H9 (cell line): Measurements from ENCODE around the gene CUL4A. TPM values are rescaled to one million over a fixed set of nuclear protein-coding genes. Genes with fewer than 3 reads are reported as not detected.

Source experiments
- DNase-seq: peaks from one replicate; pipeline ENCODE4 v3.0.0-alpha.2; 2017
- H2AFZ ChIP-seq: one replicate; pipeline ENCODE4 v1.6.1; 2013; ENCODE audit warnings: mild to moderate bottlenecking, low read length, control low read depth, moderate library complexity
- H2AK5ac ChIP-seq: 2 replicates; pipeline ENCODE4 v1.6.1; 2013; ENCODE audit warnings: low read length, control low read depth, mixed read lengths; ENCODE audit not compliant: insufficient read length
- H2BK120ac ChIP-seq: one replicate; pipeline ENCODE4 v1.6.1; 2013; ENCODE audit warnings: low read depth, mild to moderate bottlenecking, low read length, control low read depth, inconsistent platforms; ENCODE audit not compliant: poor library complexity, severe bottlenecking
- H2BK12ac ChIP-seq: 2 replicates; pipeline ENCODE4 v1.6.1; 2013; ENCODE audit warnings: low read length, control low read depth, mixed read lengths, low read depth; ENCODE audit not compliant: insufficient read length
- H2BK15ac ChIP-seq: 2 replicates; pipeline ENCODE4 v1.6.1; 2013; ENCODE audit warnings: low read depth, low read length, control low read depth
- H2BK20ac ChIP-seq: one replicate; pipeline ENCODE4 v1.6.1; 2013; ENCODE audit warnings: low read depth, mild to moderate bottlenecking, low read length, control low read depth, inconsistent platforms; ENCODE audit not compliant: poor library complexity, severe bottlenecking
- H2BK5ac ChIP-seq: 2 replicates; pipeline ENCODE4 v1.6.1; 2013; ENCODE audit warnings: low read length, control low read depth, mixed read lengths; ENCODE audit not compliant: insufficient read length
- H3K14ac ChIP-seq: 2 replicates; pipeline ENCODE4 v1.6.1; 2013; ENCODE audit warnings: low read length, control low read depth; ENCODE audit not compliant: insufficient read depth
- H3K18ac ChIP-seq: 2 replicates; pipeline ENCODE4 v1.6.1; 2013; ENCODE audit warnings: low read depth, mild to moderate bottlenecking, mixed read lengths, low read length, control low read depth; ENCODE audit not compliant: insufficient read length
- H3K23ac ChIP-seq: 2 replicates; pipeline ENCODE4 v1.6.1; 2013; ENCODE audit warnings: low read length, control low read depth, mixed read lengths, low read depth; ENCODE audit not compliant: insufficient read length
- H3K23me2 ChIP-seq: 2 replicates; pipeline ENCODE4 v1.6.1; 2013; ENCODE audit warnings: low read depth, mild to moderate bottlenecking, mixed read lengths, low read length, control low read depth; ENCODE audit not compliant: insufficient read length, poor library complexity, severe bottlenecking
- H3K27ac ChIP-seq: 2 replicates; pipeline ENCODE4 v1.5.1; 2013; ENCODE audit warnings: low read length, control low read depth, mixed read lengths, low read depth; ENCODE audit not compliant: insufficient read length
- H3K27me3 ChIP-seq: 2 replicates; pipeline ENCODE4 v1.6.1; 2013; ENCODE audit warnings: low read length, control low read depth, inconsistent platforms; ENCODE audit not compliant: insufficient read depth
- H3K4ac ChIP-seq: 2 replicates; pipeline ENCODE4 v1.6.1; 2013; ENCODE audit warnings: low read depth, mild to moderate bottlenecking, control low read depth, inconsistent platforms, low read length, moderate library complexity
- H3K4me1 ChIP-seq: 2 replicates; pipeline ENCODE4 v1.6.1; 2013; ENCODE audit warnings: low read length, control low read depth, inconsistent platforms; ENCODE audit not compliant: insufficient read depth
- H3K4me2 ChIP-seq: 2 replicates; pipeline ENCODE4 v1.6.1; 2013; ENCODE audit warnings: low read length, control low read depth, mixed read lengths; ENCODE audit not compliant: insufficient read length, insufficient read depth
- H3K56ac ChIP-seq: 2 replicates; pipeline ENCODE4 v1.6.1; 2013; ENCODE audit warnings: low read depth, mild to moderate bottlenecking, mixed read lengths, low read length, control low read depth; ENCODE audit not compliant: insufficient read length
- H3K79me1 ChIP-seq: 2 replicates; pipeline ENCODE4 v1.6.1; 2013; ENCODE audit warnings: low read depth, mild to moderate bottlenecking, moderate library complexity, low read length, control low read depth, inconsistent platforms; ENCODE audit not compliant: insufficient read depth, poor library complexity, severe bottlenecking
- H3K79me2 ChIP-seq: 2 replicates; pipeline ENCODE4 v1.6.1; 2013; ENCODE audit warnings: low read length, control low read depth, inconsistent platforms; ENCODE audit not compliant: insufficient read depth
- H3K9ac ChIP-seq: 2 replicates; pipeline ENCODE4 v1.6.1; 2013; ENCODE audit warnings: low read length, control low read depth, mixed read lengths; ENCODE audit not compliant: insufficient read length; ENCODE audit errors: extremely low read depth
- H3K9me3 ChIP-seq: one replicate; pipeline ENCODE4 v1.6.1; 2013; ENCODE audit warnings: low read depth, low read length, inconsistent platforms; ENCODE audit not compliant: control insufficient read depth
- H3T11ph ChIP-seq: one replicate; pipeline ENCODE4 v1.6.1; 2013; ENCODE audit warnings: mild to moderate bottlenecking, low read length, control low read depth, inconsistent platforms
- H4K20me1 ChIP-seq: one replicate; pipeline ENCODE4 v1.6.1; 2013; ENCODE audit not compliant: control insufficient read depth, insufficient read length, insufficient read depth
- H4K5ac ChIP-seq: 2 replicates; pipeline ENCODE4 v1.6.1; 2013; ENCODE audit warnings: low read depth, mild to moderate bottlenecking, mixed read lengths, low read length, control low read depth; ENCODE audit not compliant: insufficient read length
- H4K8ac ChIP-seq: replicated peaks from 2 replicates; pipeline ENCODE4 v1.6.1; 2013; ENCODE audit warnings: low read length, control low read depth, mixed read lengths, low read depth; ENCODE audit not compliant: insufficient read length
- H4K91ac ChIP-seq: 2 replicates; pipeline ENCODE4 v1.6.1; 2013; ENCODE audit warnings: low read depth, mild to moderate bottlenecking, moderate library complexity, mixed read lengths, low read length, control low read depth; ENCODE audit not compliant: insufficient read length
- H3K27ac Mint-ChIP-seq, 3 experiments: 2 replicates in 2 of 3; 3 replicates in 1 of 3; pipeline ENCODE4 v1.8.0; 2020 to 2021; ENCODE audit warnings: mixed read lengths in 3 of 3, mild to moderate bottlenecking in 1 of 3, moderate library complexity in 1 of 3
- H3K27me3 Mint-ChIP-seq: 2 replicates; pipeline ENCODE4 v1.8.0; 2021; ENCODE audit warnings: low read depth, mild to moderate bottlenecking, moderate library complexity, mixed read lengths
- H3K36me3 Mint-ChIP-seq, 3 experiments: 2 replicates in 2 of 3; 3 replicates in 1 of 3; pipeline ENCODE4 v1.8.0; 2020 to 2021; ENCODE audit warnings: low read depth in 3 of 3, mixed read lengths in 3 of 3; ENCODE audit not compliant: insufficient read depth in 1 of 3
- H3K4me1 Mint-ChIP-seq, 2 experiments: 2 replicates each; pipeline ENCODE4 v1.8.0; 2020; ENCODE audit warnings: mixed read lengths in 2 of 2
- H3K4me3 Mint-ChIP-seq, 2 experiments: 2 replicates in 1 of 2; 3 replicates in 1 of 2; pipeline ENCODE4 v1.8.0; 2020 to 2021; ENCODE audit warnings: mild to moderate bottlenecking in 2 of 2, mixed read lengths in 2 of 2, moderate library complexity in 1 of 2
- H3K9me3 Mint-ChIP-seq, 2 experiments: 2 replicates in 1 of 2; 3 replicates in 1 of 2; pipeline ENCODE4 v1.8.0; 2020; ENCODE audit warnings: mild to moderate bottlenecking in 2 of 2, mixed read lengths in 2 of 2, moderate library complexity in 1 of 2
- CTCF ChIP-seq: fragments of 200-600 bp; sonication (generic); conservative IDR thresholded peaks from 3 replicates; pipeline ENCODE4 v1.8.0; 2021; ENCODE audit warnings: antibody characterized with exemption, mild to moderate bottlenecking
- WGBS: extraction: QIAGEN DNeasy Blood & Tissue Kit; methylation state at CpG from one replicate; pipeline ENCODE4 v1.1.7; 2013; ENCODE audit warnings: missing lambda C conversion rate, low lambda C conversion rate, mixed read lengths; ENCODE audit not compliant: insufficient read length; ENCODE audit errors: extremely low coverage; 5-methylcytosine and 5-hydroxymethylcytosine counted together
- total RNA-seq: library from RNA; stranded (reverse); gene quantifications from 2 replicates; pipeline ENCODE4 v1.2.1, GENCODE V29; 2021

CUL4A gene
- total RNA-seq, 1 experiment from 2014 or later = 97.9 TPM

GRCh38 chr13:113164492-113164891, 44.9 kb upstream of the CUL4A start:
- no peak overlapping the region for H4K91ac ChIP-seq
- no peak overlapping the region for H3K27ac ChIP-seq
- no peak overlapping the region for H2BK15ac ChIP-seq
- no peaks in the 10 kb centered on the region for H3K27me3 ChIP-seq
- H4K8ac ChIP-seq = no peak overlapping the region
- peaks cover 16% of the 10 kb centered on the region for H3K27me3 Mint-ChIP-seq
- no peak overlapping the region for H2AFZ ChIP-seq
- H3K79me1 ChIP-seq = no peaks in the 10 kb centered on the region
- H3K56ac ChIP-seq = no peak overlapping the region
- H2BK20ac ChIP-seq = no peak overlapping the region
- H3K4me3 Mint-ChIP-seq = no peak overlapping the region
- H3K4ac ChIP-seq = no peak overlapping the region
- no peak overlapping the region for H2BK120ac ChIP-seq
- no peak overlapping the region for H3K9ac ChIP-seq
- peaks cover 11 to 18% of the 10 kb centered on the region in 2 experiments for H3K4me1 Mint-ChIP-seq
- no peak for TF ChIP-seq CTCF
- H3K23ac ChIP-seq = no peak overlapping the region
- no peak overlapping the region for H3T11ph ChIP-seq
- H3K9me3 ChIP-seq = no peaks in the 10 kb centered on the region
- H3K27ac Mint-ChIP-seq = no peak overlapping the region; a peak in 1 of 7 replicates
- H3K4me1 ChIP-seq = no peaks in the 10 kb centered on the region
- no peaks in the 10 kb centered on the region for H4K20me1 ChIP-seq
- no peaks in the 10 kb centered on the region for H3K9me3 Mint-ChIP-seq
- H3K79me2 ChIP-seq = no peaks in the 10 kb centered on the region
- no peak overlapping the region for H3K14ac ChIP-seq
- H3K18ac ChIP-seq = no peak overlapping the region
- WGBS = no CpG with 5 or more reads among the region's 12 CpGs
- H2AK5ac ChIP-seq = no peak overlapping the region
- H4K5ac ChIP-seq = no peak overlapping the region
- H3K23me2 ChIP-seq = no peaks in the 10 kb centered on the region
- H3K4me2 ChIP-seq = no peak overlapping the region
- H2BK5ac ChIP-seq = no peak overlapping the region
- H3K36me3 Mint-ChIP-seq = peaks cover 3 to 16% (median 4%) of the 10 kb centered on the region in 3 experiments; a peak in 4 of 7 replicates
- H2BK12ac ChIP-seq = no peak overlapping the region
- DNase-seq = no peak
